Right cardiac atrium (tissue), 5 donors: ENCODE data around the gene KRT75. TPM values are rescaled to one million over a fixed set of nuclear protein-coding genes. Genes with fewer than 3 reads are reported as not detected.
A peak's percentile ranks its signal among the peaks of the same experiment; 100 is the strongest.

ENCODE experiments used
- ATAC-seq, 2 donors: fragments of 200-7000 bp; cut with Tn5 transposase; one replicate each; pipeline versions ENCODE4 v1.8.0 to v1.9.1; 2020; ENCODE audit warnings: moderate library complexity in 2 of 2, mild to moderate bottlenecking in 1 of 2
- DNase-seq, 3 donors: peaks; one replicate each; pipeline ENCODE4 v3.0.0-alpha.2; 2020
- H3K27ac ChIP-seq: one replicate; pipeline ENCODE4 v1.5.1; 2013; ENCODE audit warnings: mild to moderate bottlenecking, low read length, control low read depth, moderate library complexity
- H3K27me3 ChIP-seq: one replicate; pipeline ENCODE4 v1.6.1; 2013; ENCODE audit not compliant: control insufficient read depth, insufficient read depth
- H3K4me1 ChIP-seq: one replicate; pipeline ENCODE4 v1.6.1; 2013; ENCODE audit warnings: low read length; ENCODE audit not compliant: control insufficient read depth, insufficient read depth
- H3K4me3 ChIP-seq: one replicate; pipeline ENCODE4 v1.5.1; 2013; ENCODE audit warnings: low read length, control low read depth
- H3K9me3 ChIP-seq: one replicate; pipeline ENCODE4 v1.6.1; 2013; ENCODE audit warnings: low read length; ENCODE audit not compliant: control insufficient read depth
- WGBS: extraction: QIAGEN DNeasy Blood & Tissue Kit; methylation state at CpG from one replicate; pipeline ENCODE4 v1.1.7; 2013; 5-methylcytosine and 5-hydroxymethylcytosine counted together
- intact Hi-C, 4 donors: fragments of 100-400 bp; cut with DNase I; formaldehyde crosslinking; loops; one replicate each; pipeline versions ENCODE4 v1.11.0 to v1.14.0; 2022 to 2023
- polyA plus RNA-seq: library from polyadenylated mRNA; stranded (reverse); fragments of 200-250 nt; gene quantifications from one replicate; pipeline ENCODE4 v1.2.3, GENCODE V29; 2013
- total RNA-seq, 4 donors: library from RNA; stranded (reverse); fragmentation: NEBNext Ultra II Directional; extraction: Animal tissue kit (Norgen Biotek cat#: 25700); gene quantifications; one replicate each; pipeline ENCODE4 v1.2.1, GENCODE V29; 2021
- donor health status: healthy with polysubstance abuse.
- donor health status: DM: no; HTN: yes; CAD: no.
- donor health status: DM: no; HTN: no; CAD: no.
- donor health status: DM: no; HTN: yes; CAD: no; lungs with severe emphysema.
- donor health status: DM: yes; HTN: yes; CAD: no.

KRT75 gene
- total and polyA plus RNA-seq, 5 donors: 0.07 TPM; not detected in 4

GRCh38 chr12:52401526-52401925 lies 32.6 kb downstream of the KRT75 start:
- Histone ChIP-seq H3K27ac (no peak overlapping the region), H3K9me3 (no peaks in the 10 kb centered on the region), H3K4me1 (no peaks in the 10 kb centered on the region), H3K4me3 (no peak overlapping the region), H3K27me3 (no peaks in the 10 kb centered on the region)
- WGBS: 89% methylated on average over 5 of the region's 5 CpGs
- ATAC-seq: no peak
- intact Hi-C loops: no loop called here
- DNase-seq: no peak

GRCh38 chr12:52400906-52401305 lies 33.3 kb downstream of the KRT75 start:
- no peaks in the 10 kb centered on the region for H3K9me3 ChIP-seq
- intact Hi-C loops: no loop called here
- no peak overlapping the region for H3K4me3 ChIP-seq
- no peak overlapping the region for H3K27ac ChIP-seq
- DNase-seq (no peak), ATAC-seq (no peak)
- 89% methylated on average over 9 of the region's 9 CpGs for WGBS
- no peaks in the 10 kb centered on the region for H3K27me3 ChIP-seq
- H3K4me1 ChIP-seq: no peaks in the 10 kb centered on the region

- H3K27ac ChIP-seq: no peak overlapping the region
- ATAC-seq (no peak), DNase-seq (peak in 1 of 3 donors; percentile 33)
- intact Hi-C loops: no loop called here
- H3K9me3 ChIP-seq: no peaks in the 10 kb centered on the region
- no peak overlapping the region for H3K4me3 ChIP-seq
- no peaks in the 10 kb centered on the region for H3K4me1 ChIP-seq
- no peaks in the 10 kb centered on the region for H3K27me3 ChIP-seq
- 94% methylated on average over 16 of the region's 16 CpGs for WGBS
These were observed 34.4 kb downstream of the KRT75 start for GRCh38 chr12:52399756-52400155.

- no peak for ATAC-seq
- no peaks in the 10 kb centered on the region for H3K4me1 ChIP-seq
- no peak overlapping the region for H3K27ac ChIP-seq
- no peaks in the 10 kb centered on the region for H3K9me3 ChIP-seq
- no peak overlapping the region for H3K4me3 ChIP-seq
- DNase-seq: no peak
- intact Hi-C loops: no loop called here
- no peaks in the 10 kb centered on the region for H3K27me3 ChIP-seq
- WGBS: 88% methylated on average over 1 of the region's 1 CpG
These were observed 36.0 kb downstream of the KRT75 start for GRCh38 chr12:52398176-52398575.

- Histone ChIP-seq H3K4me3 (no peak overlapping the region), H3K27me3 (no peaks in the 10 kb centered on the region), H3K4me1 (no peaks in the 10 kb centered on the region), H3K9me3 (no peaks in the 10 kb centered on the region), H3K27ac (no peak overlapping the region)
- DNase-seq: no peak
- intact Hi-C loops: no loop called here
- WGBS: 83% methylated on average over 8 of the region's 8 CpGs
- ATAC-seq: no peak
These were observed 37.5 kb downstream of the KRT75 start for GRCh38 chr12:52396656-52397055.

- Histone ChIP-seq H3K9me3 (no peaks in the 10 kb centered on the region), H3K4me3 (no peak overlapping the region), H3K27ac (no peak overlapping the region), H3K4me1 (no peaks in the 10 kb centered on the region), H3K27me3 (no peaks in the 10 kb centered on the region)
- DNase-seq (peak in 1 of 3 donors; percentile 50), ATAC-seq (no peak)
- 68% methylated on average over 20 of the region's 20 CpGs for WGBS
- intact Hi-C loops: no loop called here
These were observed 38.3 kb downstream of the KRT75 start for GRCh38 chr12:52395761-52396434.

- H3K9me3 ChIP-seq: no peaks in the 10 kb centered on the region
- WGBS: 80% methylated on average over 13 of the region's 13 CpGs
- H3K27me3 ChIP-seq: no peaks in the 10 kb centered on the region
- no peaks in the 10 kb centered on the region for H3K4me1 ChIP-seq
- DNase-seq (no peak), ATAC-seq (no peak)
- H3K27ac ChIP-seq: no peak overlapping the region
- intact Hi-C loops: no loop called here
- H3K4me3 ChIP-seq: no peak overlapping the region
These were observed 39.2 kb downstream of the KRT75 start for GRCh38 chr12:52394836-52395405.

- 90% methylated on average over 7 of the region's 7 CpGs for WGBS
- DNase-seq (no peak), ATAC-seq (no peak)
- Histone ChIP-seq H3K27ac (no peak overlapping the region), H3K9me3 (no peaks in the 10 kb centered on the region), H3K4me3 (no peak overlapping the region), H3K4me1 (no peaks in the 10 kb centered on the region), H3K27me3 (no peaks in the 10 kb centered on the region)
- intact Hi-C loops: no loop called here
These were observed 41.6 kb downstream of the KRT75 start for GRCh38 chr12:52392465-52393007.

GRCh38 chr12:52391618-52392002 lies 42.6 kb downstream of the KRT75 start:
- H3K4me3 ChIP-seq: no peak overlapping the region
- ATAC-seq: peak; percentile 29 to 81
- no peaks in the 10 kb centered on the region for H3K9me3 ChIP-seq
- intact Hi-C loops: no loop called here
- H3K27ac ChIP-seq: no peak overlapping the region
- H3K4me1 ChIP-seq: no peaks in the 10 kb centered on the region
- WGBS: 19% methylated on average over 4 of the region's 4 CpGs
- no peaks in the 10 kb centered on the region for H3K27me3 ChIP-seq
- peak; percentile 72 to 89 (median 85) for DNase-seq

- WGBS: 60% methylated on average over 11 of the region's 11 CpGs
- Histone ChIP-seq H3K27me3 (no peaks in the 10 kb centered on the region), H3K4me3 (no peak overlapping the region), H3K4me1 (no peaks in the 10 kb centered on the region), H3K27ac (no peak overlapping the region), H3K9me3 (no peaks in the 10 kb centered on the region)
- intact Hi-C loops: no loop called here
- no peak for DNase-seq
- ATAC-seq: peak; percentile 32 to 63
These were observed 43.2 kb downstream of the KRT75 start for GRCh38 chr12:52390739-52391617.
